GM12878 (cell line): ENCODE data around the gene PHKG2. TPM values are rescaled to one million over a fixed set of nuclear protein-coding genes. Genes with fewer than 3 reads are reported as not detected.

Experiments used
- ATAC-seq: fragments of 200-7000 bp; cut with Tn5 transposase; 3 replicates; pipeline ENCODE4 v1.9.1; 2020; ENCODE audit warnings: mild to moderate bottlenecking, moderate library complexity
- BruUV-seq: library from RNA; stranded (reverse); fragments of 400-500 nt; replicated peaks from 2 replicates; lab custom pipeline; 2021; lab: Mats Ljungman, UMichigan
- CTCF ChIA-PET: fragments of 300-600 bp; sonication (Branson Sonifier 250); formaldehyde crosslinking; extraction: SDS; loops from one replicate; lab custom pipeline; 2021; ENCODE audit warnings: inconsistent platforms; lab: Yijun Ruan, JAX
- POLR2A ChIA-PET: fragments of 350-600 bp; formaldehyde crosslinking; extraction: SDS; loops from one replicate; lab custom pipeline; 2021; ENCODE audit warnings: inconsistent platforms; lab: Charles Lee
- RAD21 ChIA-PET: fragments of 300-600 bp; sonication (Branson Sonifier 250); formaldehyde crosslinking; loops from one replicate; lab custom pipeline; 2023; ENCODE audit warnings: antibody characterized with exemption; ENCODE audit not compliant: unreplicated experiment; lab: Charles Lee
- SMC1A ChIA-PET: fragments of 300-600 bp; sonication (Branson Sonifier 250); formaldehyde crosslinking; loops from one replicate; lab custom pipeline; 2023; ENCODE audit not compliant: unreplicated experiment, uncharacterized antibody; lab: Charles Lee
- DNase-seq: peaks from one replicate; pipeline ENCODE4 v3.0.0-alpha.2; 2011; ENCODE audit warnings: low read depth, low spot score
- FAIRE-seq: peaks from 3 replicates; lab custom pipeline; 2011; peaks lifted over from hg19 to GRCh38; lab: Jason Lieb, UNC
- H2AFZ ChIP-seq: 2 replicates; pipeline ENCODE4 v1.6.0; 2011; ENCODE audit warnings: low read depth, low read length, control low read depth; ENCODE audit not compliant: control insufficient read depth
- H3K27ac ChIP-seq: 2 replicates; pipeline ENCODE4 v1.5.1; 2011; ENCODE audit warnings: control low read depth; ENCODE audit not compliant: control insufficient read depth, insufficient read depth
- H3K27me3 ChIP-seq, 2 experiments: replicated peaks in 1 of 2; 2 replicates each; pipeline versions ENCODE4 v1.6.0 to v1.6.1; 2011; ENCODE audit warnings: low read length in 1 of 2; ENCODE audit not compliant: control insufficient read depth in 2 of 2, insufficient read depth in 2 of 2
- H3K36me3 ChIP-seq, 2 experiments: 2 replicates each; pipeline ENCODE4 v1.5.1; 2011; ENCODE audit warnings: low read length in 1 of 2; ENCODE audit not compliant: control insufficient read depth in 2 of 2, insufficient read depth in 2 of 2
- H3K4me1 ChIP-seq: 2 replicates; pipeline ENCODE4 v1.6.1; 2011; ENCODE audit warnings: mild to moderate bottlenecking, low read length, moderate library complexity, mixed read lengths; ENCODE audit not compliant: control insufficient read depth, insufficient read depth
- H3K4me2 ChIP-seq: 2 replicates; pipeline ENCODE4 v1.6.0; 2011; ENCODE audit warnings: control low read depth; ENCODE audit not compliant: control insufficient read depth, insufficient read depth
- H3K4me3 ChIP-seq: fragments of 200-600 bp; sonication (generic); 2 replicates; pipeline ENCODE4 v1.5.1; 2016
- H3K79me2 ChIP-seq: 2 replicates; pipeline ENCODE4 v1.6.0; 2011; ENCODE audit warnings: low read length; ENCODE audit not compliant: control insufficient read depth, insufficient read depth
- H3K9ac ChIP-seq: 2 replicates; pipeline ENCODE4 v1.8.0; 2011; ENCODE audit warnings: low read length, control low read depth, mixed read lengths; ENCODE audit not compliant: control insufficient read depth, insufficient read depth
- H3K9me3 ChIP-seq: replicated peaks from 3 replicates; pipeline ENCODE4 v1.5.1; 2011; ENCODE audit warnings: mild to moderate bottlenecking, low read length; ENCODE audit not compliant: control insufficient read depth, insufficient read depth
- H4K20me1 ChIP-seq: 2 replicates; pipeline ENCODE4 v1.6.0; 2011; ENCODE audit not compliant: control insufficient read depth, insufficient read depth
- EGR1 ChIP-seq, 2 experiments: IDR thresholded peaks; 1 replicate in 1 of 2; 2 replicates in 1 of 2; pipeline ENCODE4 v1.6.1; 2011 to 2012; ENCODE audit warnings: low read depth in 2 of 2, low read length in 2 of 2, borderline replicate concordance in 1 of 2, mild to moderate bottlenecking in 1 of 2, moderate library complexity in 1 of 2
- POLR2A ChIP-seq: IDR thresholded peaks from 2 replicates; pipeline ENCODE4 v1.6.1; 2011; ENCODE audit warnings: low read depth, mild to moderate bottlenecking, low read length
- RUNX3 ChIP-seq: IDR thresholded peaks from 2 replicates; pipeline ENCODE4 v1.6.1; 2012; ENCODE audit warnings: low read length, inconsistent platforms
- WGBS: methylation state at CpG from one replicate; pipeline ENCODE4 v1.1.6; 2016; ENCODE audit warnings: low lambda C conversion rate; ENCODE audit not compliant: insufficient replicate concordance, insufficient coverage; ENCODE audit errors: missing lambda C conversion rate; 5-methylcytosine and 5-hydroxymethylcytosine counted together
- in situ Hi-C: fragments of 300-500 bp; cut with MboI; formaldehyde crosslinking; loops from 9 replicates; pipeline ENCODE4 v1.14.3; 2018; ENCODE audit warnings: mixed read lengths
- intact Hi-C: fragments of 100-400 bp; cut with micrococcal nuclease; formaldehyde crosslinking; loops from one replicate; pipeline ENCODE4 v1.14.2; 2022; ENCODE audit not compliant: unreplicated experiment
- polyA plus RNA-seq, 11 experiments: library from polyadenylated mRNA; depleted of rRNA in 4 of 11; unstranded in 6 of 11; stranded (reverse) in 5 of 11; fragments of >200 nt; fragmentation: Nextera tagmentation in 4 of 11; fragmentation: Illumina TruSeq in 1 of 11; extraction: Ambion mirVana in 4 of 11; extraction: Trizol in 1 of 11; gene quantifications; 1 replicate in 1 of 11; 2 replicates in 10 of 11; pipeline versions ENCODE4 v1.2.1 to v1.2.3, GENCODE V29; 2011 to 2016; ENCODE audit warnings: inconsistent platforms in 2 of 11, missing spikeins in 2 of 11, low read depth in 1 of 11
- total RNA-seq, 4 experiments: library from RNA; depleted of rRNA in 3 of 4; stranded (reverse); fragments of >200 nt in 3 of 4; fragmentation: Illumina TruSeq in 1 of 4; extraction: Trizol in 1 of 4; gene quantifications; 2 replicates each; pipeline versions ENCODE4 v1.2.1 to v1.2.3, GENCODE V29; 2013 to 2021
- TF ChIP-seq, protein P1 (sequence below): IDR thresholded peaks from 2 replicates; pipeline ENCODE4 v1.6.1; 2011; ENCODE audit warnings: borderline replicate concordance, low read depth, mild to moderate bottlenecking, moderate library complexity, low read length; ENCODE audit not compliant: insufficient read depth, poor library complexity, severe bottlenecking

Gene PHKG2
- total and polyA plus RNA-seq, 10 of the 15 experiments (the other 5 are each of a cell fraction or from before 2014, with no cell fraction given) = 5.2 to 50.1 (median 37.2) TPM

DNA sequence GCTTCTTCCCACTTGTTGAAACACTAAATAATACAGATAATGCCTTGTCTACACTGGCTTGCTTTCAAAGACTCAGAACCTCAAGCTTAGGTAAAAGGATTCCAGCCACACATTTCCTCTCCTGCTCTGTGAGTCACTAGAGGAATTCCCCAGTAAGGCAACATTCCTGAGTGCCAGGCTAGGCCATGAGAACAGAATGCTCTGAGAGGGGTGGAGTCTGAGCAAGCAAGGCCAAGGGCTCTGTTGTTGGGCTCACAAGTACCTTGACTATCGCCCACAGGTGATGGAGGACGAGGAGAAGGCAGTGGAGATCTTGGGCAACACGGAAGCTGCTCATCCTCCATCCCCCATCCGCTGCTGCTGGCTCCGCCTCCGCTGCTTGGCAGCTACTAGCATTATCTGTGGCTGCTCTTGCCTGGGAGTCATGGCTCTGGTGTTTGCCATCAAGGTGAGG, 6.7 kb upstream of the PHKG2 start:
- Histone ChIP-seq H3K36me3 (peaks cover 16 to 19% of the 10 kb centered on the region in 2 experiments; a peak in 3 of 4 replicates), H3K9ac (no peak overlapping the region)
- RAD21 ChIA-PET = no interaction called here

DNA sequence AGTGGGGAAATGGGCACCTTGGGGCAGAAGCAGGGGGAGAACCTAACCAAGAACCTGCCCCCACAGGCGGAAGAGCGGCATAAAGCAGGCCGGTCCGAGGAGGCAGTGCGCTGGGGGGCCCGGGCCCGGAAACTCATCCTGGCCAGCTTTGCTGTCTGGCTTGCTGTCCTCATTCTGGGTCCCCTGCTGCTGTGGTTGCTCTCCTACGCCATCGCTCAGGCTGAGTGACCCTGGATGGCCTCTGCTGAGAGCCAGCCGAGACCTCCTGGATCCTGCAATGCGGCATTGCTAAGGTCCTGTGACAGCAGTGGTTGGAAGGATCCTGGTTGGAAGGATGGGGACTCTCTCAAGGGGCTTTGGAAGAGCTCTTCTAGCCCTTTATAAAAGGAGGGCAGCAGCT, 4.5 kb upstream of the PHKG2 start:
- ChIA-PET SMC1A (interaction anchor here (1.0 kb wide), 1 partner anchor 157 kb away, joined by 3 read pairs; no protein-coding TSS in a partner anchor), RAD21 (no interaction called here), CTCF (no interaction called here), POLR2A (interaction anchor here (0.5 kb wide), 1 partner anchor 311 kb away, joined by 4 read pairs; no protein-coding TSS in a partner anchor)
- no peaks in the 10 kb centered on the region for H4K20me1 ChIP-seq
- intact Hi-C loops = no loop called here
- in situ Hi-C loops = no loop called here
- DNase-seq = no peak
- H3K27me3 ChIP-seq = no peaks in the 10 kb centered on the region
- peaks cover 3% of the 10 kb centered on the region for H3K4me1 ChIP-seq
- no peaks in the 10 kb centered on the region for H3K9me3 ChIP-seq
- BruUV-seq = no TSS peak
- peaks cover 6 to 12% of the 10 kb centered on the region in 2 experiments; a peak in 3 of 4 replicates for H3K36me3 ChIP-seq
- H3K4me3 ChIP-seq = no peak overlapping the region
- H3K9ac ChIP-seq = no peak overlapping the region
- H2AFZ ChIP-seq = no peak overlapping the region
- 96% methylated on average over 11 of the region's 11 CpGs for WGBS
- no peak for ATAC-seq
- peaks cover 2% of the 10 kb centered on the region for H3K79me2 ChIP-seq
- no peak overlapping the region for H3K27ac ChIP-seq
- no peak for TF ChIP-seq EGR1 (IDR thresholded peaks at IDR 0.05; ENCODE audit: borderline replicate concordance in 1 of 2, low read depth in 2 of 2, low read length in 2 of 2)
- TF ChIP-seq, protein P1, sequence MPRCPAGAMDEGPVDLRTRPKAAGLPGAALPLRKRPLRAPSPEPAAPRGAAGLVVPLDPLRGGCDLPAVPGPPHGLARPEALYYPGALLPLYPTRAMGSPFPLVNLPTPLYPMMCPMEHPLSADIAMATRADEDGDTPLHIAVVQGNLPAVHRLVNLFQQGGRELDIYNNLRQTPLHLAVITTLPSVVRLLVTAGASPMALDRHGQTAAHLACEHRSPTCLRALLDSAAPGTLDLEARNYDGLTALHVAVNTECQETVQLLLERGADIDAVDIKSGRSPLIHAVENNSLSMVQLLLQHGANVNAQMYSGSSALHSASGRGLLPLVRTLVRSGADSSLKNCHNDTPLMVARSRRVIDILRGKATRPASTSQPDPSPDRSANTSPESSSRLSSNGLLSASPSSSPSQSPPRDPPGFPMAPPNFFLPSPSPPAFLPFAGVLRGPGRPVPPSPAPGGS = peak; percentile 76
- FAIRE-seq = no peak
- no peak overlapping the region for H3K4me2 ChIP-seq

More for the DNA sequence above, 6.7 kb upstream of the PHKG2 start:
- H3K27me3 ChIP-seq = no peaks in the 10 kb centered on the region
- TF ChIP-seq POLR2A (peak; percentile 42), RUNX3 (no peak)
- H3K4me3 ChIP-seq = no peak overlapping the region
- no TSS peak for BruUV-seq
- SMC1A ChIA-PET = no interaction called here
- no peak for DNase-seq
- no peak overlapping the region for H2AFZ ChIP-seq
- H4K20me1 ChIP-seq = no peaks in the 10 kb centered on the region
- intact Hi-C loops = no loop called here
- no peak for FAIRE-seq
- no peak overlapping the region for H3K27ac ChIP-seq
- no peaks in the 10 kb centered on the region for H3K79me2 ChIP-seq
- no peaks in the 10 kb centered on the region for H3K4me1 ChIP-seq
- in situ Hi-C loops = no loop called here
- WGBS = 100% methylated on average over 6 of the region's 6 CpGs
- CTCF ChIA-PET = no interaction called here
- H3K9me3 ChIP-seq = no peaks in the 10 kb centered on the region
- no peak overlapping the region for H3K4me2 ChIP-seq
- POLR2A ChIA-PET = no interaction called here
- ATAC-seq = no peak
